ENCODE measurements around the gene SNAPIN. TPM values are rescaled to one million over a fixed set of nuclear protein-coding genes. Genes with fewer than 3 reads are reported as not detected.

Gene SNAPIN
- total and polyA plus RNA-seq, 9 of the 15 experiments (the other 6 are each of a cell fraction or from before 2014, with no cell fraction given) = 11.2 to 43.9 (median 32.3) TPM

GRCh38 chr1:153627715-153628626 is 30.5 kb upstream of the SNAPIN start, which contains the start of gene S100A1 (continued):
- TF ChIP-seq MGA (IDR thresholded peaks at IDR 0.05) (no peak), FOXP1 (CRISPR knock-in tag; IDR thresholded peaks at IDR 0.05) (0 out of 2 replicates have a peak, but pooled peaks have one; percentile 1), JUND (IDR thresholded peaks at IDR 0.05; ENCODE audit: borderline replicate concordance, low read depth, low read length) (0 out of 2 replicates have a peak, but pooled peaks have one; percentile 4), JUND (tag; IDR thresholded peaks at IDR 0.05; ENCODE audit: borderline replicate concordance, low read depth, low read length) (no peak), CBX3 (IDR thresholded peaks at IDR 0.05; ENCODE audit: borderline replicate concordance in 1 of 2, low read length in 2 of 2) (no peak), HMG20B (CRISPR knock-in tag; IDR thresholded peaks at IDR 0.05) (no peak), FOXA1 (IDR thresholded peaks at IDR 0.05; ENCODE audit: borderline replicate concordance) (no peak), CHCHD3 (CRISPR knock-in tag; IDR thresholded peaks at IDR 0.05) (no peak), DNMT1 (IDR thresholded peaks at IDR 0.05) (no peak)
- TF ChIP-seq, protein P1, sequence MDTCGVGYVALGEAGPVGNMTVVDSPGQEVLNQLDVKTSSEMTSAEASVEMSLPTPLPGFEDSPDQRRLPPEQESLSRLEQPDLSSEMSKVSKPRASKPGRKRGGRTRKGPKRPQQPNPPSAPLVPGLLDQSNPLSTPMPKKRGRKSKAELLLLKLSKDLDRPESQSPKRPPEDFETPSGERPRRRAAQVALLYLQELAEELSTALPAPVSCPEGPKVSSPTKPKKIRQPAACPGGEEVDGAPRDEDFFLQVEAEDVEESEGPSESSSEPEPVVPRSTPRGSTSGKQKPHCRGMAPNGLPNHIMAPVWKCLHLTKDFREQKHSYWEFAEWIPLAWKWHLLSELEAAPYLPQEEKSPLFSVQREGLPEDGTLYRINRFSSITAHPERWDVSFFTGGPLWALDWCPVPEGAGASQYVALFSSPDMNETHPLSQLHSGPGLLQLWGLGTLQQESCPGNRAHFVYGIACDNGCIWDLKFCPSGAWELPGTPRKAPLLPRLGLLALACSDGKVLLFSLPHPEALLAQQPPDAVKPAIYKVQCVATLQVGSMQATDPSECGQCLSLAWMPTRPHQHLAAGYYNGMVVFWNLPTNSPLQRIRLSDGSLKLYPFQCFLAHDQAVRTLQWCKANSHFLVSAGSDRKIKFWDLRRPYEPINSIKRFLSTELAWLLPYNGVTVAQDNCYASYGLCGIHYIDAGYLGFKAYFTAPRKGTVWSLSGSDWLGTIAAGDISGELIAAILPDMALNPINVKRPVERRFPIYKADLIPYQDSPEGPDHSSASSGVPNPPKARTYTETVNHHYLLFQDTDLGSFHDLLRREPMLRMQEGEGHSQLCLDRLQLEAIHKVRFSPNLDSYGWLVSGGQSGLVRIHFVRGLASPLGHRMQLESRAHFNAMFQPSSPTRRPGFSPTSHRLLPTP (IDR thresholded peaks at IDR 0.05; ENCODE audit: borderline replicate concordance, extremely low read depth, insufficient read length) = no peak
- TF ChIP-seq, protein P2, sequence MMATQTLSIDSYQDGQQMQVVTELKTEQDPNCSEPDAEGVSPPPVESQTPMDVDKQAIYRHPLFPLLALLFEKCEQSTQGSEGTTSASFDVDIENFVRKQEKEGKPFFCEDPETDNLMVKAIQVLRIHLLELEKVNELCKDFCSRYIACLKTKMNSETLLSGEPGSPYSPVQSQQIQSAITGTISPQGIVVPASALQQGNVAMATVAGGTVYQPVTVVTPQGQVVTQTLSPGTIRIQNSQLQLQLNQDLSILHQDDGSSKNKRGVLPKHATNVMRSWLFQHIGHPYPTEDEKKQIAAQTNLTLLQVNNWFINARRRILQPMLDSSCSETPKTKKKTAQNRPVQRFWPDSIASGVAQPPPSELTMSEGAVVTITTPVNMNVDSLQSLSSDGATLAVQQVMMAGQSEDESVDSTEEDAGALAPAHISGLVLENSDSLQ (IDR thresholded peaks at IDR 0.05) = no peak

Data from K562 (cell line).